Stomach (tissue), 9 donors: Measurements from ENCODE around the gene TECR. TPM values are rescaled to one million over a fixed set of nuclear protein-coding genes. Genes with fewer than 3 reads are reported as not detected.
"Not testable (repeated sequence)": the region's sequence is repeated elsewhere in the genome, so short reads cannot be mapped to it uniquely, and the experiment has no call there.

Experiments used
- DNase-seq, 2 donors: peaks; one replicate each; pipeline versions ENCODE4 v3.0.0 to v3.0.0-alpha.2; 2013 to 2019
- H3K27ac ChIP-seq, 5 donors: fragments of 200-600 bp in 4 of 5; sonication (generic) in 4 of 5; one replicate each; pipeline ENCODE4 v1.5.1; 2013 to 2019; ENCODE audit warnings: mild to moderate bottlenecking in 1 of 5, moderate library complexity in 1 of 5
- H3K27me3 ChIP-seq, 3 donors: fragments of 200-600 bp; sonication (generic); one replicate each; pipeline ENCODE4 v1.5.1; 2017 to 2019; ENCODE audit warnings: mixed run types in 1 of 3
- H3K36me3 ChIP-seq, 4 donors: fragments of 200-600 bp; sonication (generic); 1 replicate in 3 of 4; 2 replicates in 1 of 4; pipeline ENCODE4 v1.5.1; 2016 to 2019
- H3K4me1 ChIP-seq, 4 donors: fragments of 200-600 bp; sonication (generic); one replicate each; pipeline ENCODE4 v1.5.1; 2016 to 2019
- H3K4me3 ChIP-seq, 4 donors: fragments of 200-600 bp; sonication (generic) in 3 of 4; one replicate each; pipeline ENCODE4 v1.5.1; 2016 to 2019; ENCODE audit warnings: mild to moderate bottlenecking in 1 of 4
- H3K9me3 ChIP-seq, 4 donors: fragments of 200-600 bp; sonication (generic); one replicate each; pipeline ENCODE4 v1.5.1; 2016 to 2019
- CTCF ChIP-seq, 7 experiments: fragments of 450-650 bp in 4 of 7; fragments of 200-600 bp in 3 of 7; sonication (generic) in 3 of 7; IDR thresholded peaks; one replicate each; pipeline ENCODE4 v1.5.1; 2016 to 2019; ENCODE audit warnings: antibody characterized with exemption in 7 of 7, control low read depth in 2 of 7, mild to moderate bottlenecking in 1 of 7
- EP300 ChIP-seq: sonication (generic); formaldehyde crosslinking; IDR thresholded peaks from one replicate; pipeline ENCODE4 v1.6.1; 2017; ENCODE audit warnings: antibody characterized with exemption
- POLR2A ChIP-seq, 4 donors: fragments of 450-650 bp; IDR thresholded peaks; one replicate each; pipeline ENCODE4 v1.6.1; 2016; ENCODE audit warnings: antibody characterized with exemption in 4 of 4, control low read depth in 2 of 4, mild to moderate bottlenecking in 1 of 4, moderate library complexity in 1 of 4
- POLR2AphosphoS5 ChIP-seq, 3 donors: sonication (generic); formaldehyde crosslinking; IDR thresholded peaks; one replicate each; pipeline ENCODE4 v1.6.1; 2016; ENCODE audit warnings: antibody characterized with exemption in 3 of 3
- WGBS, 5 donors: extraction: QIAGEN DNeasy Blood & Tissue Kit in 3 of 5; methylation state at CpG; one replicate each; pipeline versions ENCODE4 v1.1.5 to v1.1.7; 2013 to 2018; 5-methylcytosine and 5-hydroxymethylcytosine counted together
- intact Hi-C: fragments of 100-400 bp; cut with DNase I; formaldehyde crosslinking; loops from one replicate; pipeline ENCODE4 v1.15.1; 2023; ENCODE audit warnings: low total_unique reads
- polyA plus RNA-seq, 3 donors: library from polyadenylated mRNA; stranded (reverse); fragments of 200-250 nt; gene quantifications; one replicate each; pipeline ENCODE4 v1.2.3, GENCODE V29; 2013
- small RNA-seq, 4 donors: library from RNA; depleted of rRNA; stranded (forward); fragments of <200 nt; gene quantifications; one replicate each; pipeline ENCODE3, GENCODE V24; 2016
- total RNA-seq, 5 donors: library from RNA; depleted of rRNA; stranded (reverse); fragments of >200 nt; gene quantifications; one replicate each; pipeline versions ENCODE4 v1.1.0 to v1.2.3, GENCODE V29; 2014 to 2016
- donor health status: healthy with polysubstance abuse.
- donor health status: Bipolar disorder and iron deficiency.
- donor health status: healthy.

The TECR gene
- total and polyA plus RNA-seq, 8 donors: 10.5 to 266 (median 72.9) TPM

GRCh38 chr19:14612657-14613056, 83.3 kb downstream of the TECR start:
- Histone ChIP-seq H3K27me3 (no peaks in the 10 kb centered on the region), H3K4me1 (no peaks in the 10 kb centered on the region), H3K27ac (no peak overlapping the region), H3K4me3 (no peak overlapping the region), H3K9me3 (peaks cover 0 to 6% (median 0%) of the 10 kb centered on the region in 4 donors), H3K36me3 (no peaks in the 10 kb centered on the region)
- no peak for TF ChIP-seq CTCF (IDR thresholded peaks at IDR 0.05)
- no peak for TF ChIP-seq POLR2AphosphoS5 (IDR thresholded peaks at IDR 0.05)
- no peak for TF ChIP-seq POLR2A (IDR thresholded peaks at IDR 0.05)
- TF ChIP-seq EP300: no peak
- no peak for DNase-seq
- intact Hi-C loops: no loop called here
- 78 to 95% (median 84%) methylated on average over 4 of the region's 4 CpGs for WGBS, 5 donors

GRCh38 chr19:14613399-14614098, 84.2 kb downstream of the TECR start:
- H3K4me3 ChIP-seq, H3K4me1 ChIP-seq, DNase-seq, H3K27me3 ChIP-seq, intact Hi-C loops, H3K36me3 ChIP-seq: not testable (repeated sequence)
- H3K9me3 ChIP-seq: peaks cover 0 to 11% (median 4%) of the 10 kb centered on the region in 4 donors
- WGBS, 5 donors: 69 to 73% (median 72%) methylated on average over 14 of the region's 14 CpGs
- peak overlapping the region in 1 of 5 donors; percentile 42 for H3K27ac ChIP-seq

GRCh38 chr19:14614099-14614412, 84.7 kb downstream of the TECR start:
- Histone ChIP-seq H3K27me3 (no peaks in the 10 kb centered on the region), H3K27ac (peak overlapping the region in 1 of 5 donors; percentile 42), H3K4me1 (no peaks in the 10 kb centered on the region), H3K4me3 (no peak overlapping the region), H3K36me3 (no peaks in the 10 kb centered on the region), H3K9me3 (peaks cover 0 to 16% (median 9%) of the 10 kb centered on the region in 4 donors)
- TF ChIP-seq CTCF (IDR thresholded peaks at IDR 0.05) (no peak), EP300 (no peak), POLR2AphosphoS5 (IDR thresholded peaks at IDR 0.05) (no peak), POLR2A (IDR thresholded peaks at IDR 0.05) (no peak)
- intact Hi-C loops: no loop called here
- DNase-seq: peak in 1 of 2 donors; percentile 27
- WGBS, 5 donors: 42 to 52% (median 46%) methylated on average over 4 of the region's 4 CpGs

Small RNA genes lying within 50 kb of the gene (small RNA-seq; reads per million reads assigned to genes)
- gene RN7SL842P (0 reads per million in 4 donors), gene SNRPGP15 (0 reads per million in 4 donors)

Other genes with a start within 250 kb of the TECR start
- 100 to 1,000 TPM in 1 of 5 donors, 10 to 100 TPM in 4; 12.3 to 128 (median 52.5) TPM for gene ADGRE5, start 148.2 kb upstream of the TECR start, total RNA-seq
- 10 to 100 TPM; 11.4 to 26.5 (median 12.1) TPM for gene ADGRE5, start 148.2 kb upstream of the TECR start, polyA plus RNA-seq
- gene DDX39A, start 110.3 kb upstream of the TECR start, total RNA-seq: 100 to 1,000 TPM in 3 of 5 donors, 10 to 100 TPM in 2; 37.1 to 298 (median 107) TPM
- 100 to 1,000 TPM in 2 of 3 donors, 10 to 100 TPM in 1; 68.3 to 136 (median 114) TPM for gene DDX39A, start 110.3 kb upstream of the TECR start, polyA plus RNA-seq
- gene PKN1, start 96.3 kb upstream of the TECR start, total RNA-seq: 100 to 1,000 TPM in 2 of 5 donors, 10 to 100 TPM in 3; 44.2 to 268 (median 90.4) TPM
- 10 to 100 TPM; 42.0 to 95.6 (median 85.4) TPM for gene PKN1, start 96.3 kb upstream of the TECR start, polyA plus RNA-seq
- 1 to 10 TPM in 2 of 5 donors, not detected in 3; 1.2 to 3.3 TPM for gene PTGER1, start 54.2 kb upstream of the TECR start, total RNA-seq
- gene PTGER1, start 54.2 kb upstream of the TECR start, polyA plus RNA-seq: 1 to 10 TPM in 2 of 3 donors, not detected in 1; 1.4 to 3.4 TPM
- gene GIPC1, start 33.5 kb upstream of the TECR start, total RNA-seq: 100 to 1,000 TPM in 4 of 5 donors, 10 to 100 TPM in 1; 73.3 to 662 (median 174) TPM
- 100 to 1,000 TPM in 2 of 3 donors, 10 to 100 TPM in 1; 98.9 to 126 (median 102) TPM for gene GIPC1, start 33.5 kb upstream of the TECR start, polyA plus RNA-seq
- gene DNAJB1, start 11.2 kb upstream of the TECR start, total RNA-seq: 10 to 100 TPM in 4 of 5 donors, 1 to 10 TPM in 1; 9.9 to 62.6 (median 33.0) TPM
- 10 to 100 TPM; 74.9 to 85.8 (median 80.9) TPM for gene DNAJB1, start 11.2 kb upstream of the TECR start, polyA plus RNA-seq
- 1,000 to 10,000 TPM in 1 of 5 donors, 100 to 1,000 TPM in 4; 159 to 1,175 (median 226) TPM for gene NDUFB7, start 42.5 kb downstream of the TECR start, total RNA-seq
- 100 to 1,000 TPM; 558 to 652 (median 596) TPM for gene NDUFB7, start 42.5 kb downstream of the TECR start, polyA plus RNA-seq
- under 1 TPM in 1 of 5 donors, not detected in 4; 0.18 TPM for gene CLEC17A, start 53.5 kb downstream of the TECR start, total RNA-seq
- under 1 TPM in 1 of 3 donors, not detected in 2; 0.18 TPM for gene CLEC17A, start 53.5 kb downstream of the TECR start, polyA plus RNA-seq
- under 1 TPM in 1 of 5 donors, not detected in 4; 0.55 TPM for gene ADGRE3, start 145.2 kb downstream of the TECR start, total RNA-seq
- not detected for gene ADGRE3, start 145.2 kb downstream of the TECR start, polyA plus RNA-seq
- 10 to 100 TPM in 2 of 5 donors, 1 to 10 TPM in 3; 3.8 to 25.9 (median 5.8) TPM for gene ZNF333, start 160.5 kb downstream of the TECR start, total RNA-seq
- gene ZNF333, start 160.5 kb downstream of the TECR start, polyA plus RNA-seq: 1 to 10 TPM; 4.1 to 5.7 (median 4.7) TPM
- 1 to 10 TPM in 4 of 5 donors, not detected in 1; 1.5 to 9.6 (median 4.1) TPM for gene ADGRE2, start 249.0 kb downstream of the TECR start, total RNA-seq
- 1 to 10 TPM in 1 of 3 donors, under 1 TPM in 2; 0.28 to 1.7 (median 1.00) TPM for gene ADGRE2, start 249.0 kb downstream of the TECR start, polyA plus RNA-seq